Suppressor macrophage treated with lipopolysaccharide for 1 hour (primary cell): Measurements from ENCODE around the gene TCF12.
"Not testable (repeated sequence)": the region's sequence is repeated elsewhere in the genome, so short reads cannot be mapped to it uniquely, and the experiment has no call there.

Experiments
- DNase-seq, 3 donors: peaks; one replicate each; pipeline ENCODE4 v3.0.0-alpha.2; 2020 to 2022

Gene TCF12

GRCh38 chr15:56916825-56917477 lies 1.5 kb upstream of the TCF12 start:
- DNase-seq = no peak

- peak in 1 of 3 donors; percentile 15 for DNase-seq
Measured at GRCh38 chr15:56917652-56918045, 795 bp upstream of the TCF12 start.

- DNase-seq = peak; percentile 85 to 88 (median 85)
Measured at GRCh38 chr15:56919031-56919608, 676 bp downstream of the TCF12 start.

- peak; percentile 54 to 74 (median 71) for DNase-seq
Measured at GRCh38 chr15:56919609-56920366, 1.3 kb downstream of the TCF12 start.

- DNase-seq = no peak
Measured at GRCh38 chr15:56920367-56920627, 1.9 kb downstream of the TCF12 start.

GRCh38 chr15:56923174-56923591 lies 4.7 kb downstream of the TCF12 start:
- no peak for DNase-seq

- DNase-seq = no peak
Measured at GRCh38 chr15:56927816-56928215, 9.4 kb downstream of the TCF12 start.

GRCh38 chr15:56929399-56929798 lies 11.0 kb downstream of the TCF12 start:
- peak in 1 of 3 donors; percentile 19 for DNase-seq

- DNase-seq = no peak
Measured at GRCh38 chr15:56929933-56930332, 11.5 kb downstream of the TCF12 start.

GRCh38 chr15:56930669-56931313 lies 12.3 kb downstream of the TCF12 start:
- no peak for DNase-seq

GRCh38 chr15:56931639-56932508 lies 13.4 kb downstream of the TCF12 start:
- no peak for DNase-seq

GRCh38 chr15:56932509-56932868 lies 14.0 kb downstream of the TCF12 start:
- not testable (repeated sequence) for DNase-seq

GRCh38 chr15:56933410-56933809 lies 15.0 kb downstream of the TCF12 start:
- DNase-seq = no peak

GRCh38 chr15:56933811-56934210 lies 15.4 kb downstream of the TCF12 start:
- DNase-seq = no peak

GRCh38 chr15:56934269-56934668 lies 15.8 kb downstream of the TCF12 start:
- DNase-seq = peak; percentile 19 to 49 (median 41)

- DNase-seq = no peak
Measured at GRCh38 chr15:56936929-56937328, 18.5 kb downstream of the TCF12 start.

GRCh38 chr15:56939257-56939656 lies 20.8 kb downstream of the TCF12 start:
- DNase-seq = no peak

- no peak for DNase-seq
Measured at GRCh38 chr15:56940388-56940787, 21.9 kb downstream of the TCF12 start.

GRCh38 chr15:56942118-56942517 lies 23.7 kb downstream of the TCF12 start:
- DNase-seq = no peak

GRCh38 chr15:56943403-56943802 lies 25.0 kb downstream of the TCF12 start:
- peak in 2 of 3 donors; percentile 3 to 23 for DNase-seq

GRCh38 chr15:56944485-56944884 lies 26.0 kb downstream of the TCF12 start:
- DNase-seq = no peak

GRCh38 chr15:56946150-56946549 lies 27.7 kb downstream of the TCF12 start:
- DNase-seq = no peak
